Tibial artery (tissue), 4 donors: ENCODE measurements around the gene SLX9.

Experiments
- DNase-seq, 2 donors: peaks; one replicate each; pipeline ENCODE4 v3.0.0-alpha.2; 2019
- H3K27ac ChIP-seq, 2 donors: fragments of 200-600 bp; sonication (generic) in 1 of 2; 1 replicate in 1 of 2; 2 replicates in 1 of 2; pipeline ENCODE4 v1.5.1; 2018 to 2019; ENCODE audit warnings: mild to moderate bottlenecking in 1 of 2
- H3K27me3 ChIP-seq, 2 donors: fragments of 200-600 bp; sonication (generic) in 1 of 2; one replicate each; pipeline versions ENCODE4 v1.5.1 to v1.6.0; 2016 to 2019
- H3K36me3 ChIP-seq, 3 donors: fragments of 200-600 bp; sonication (generic) in 2 of 3; one replicate each; pipeline ENCODE4 v1.5.1; 2016 to 2019; ENCODE audit warnings: mild to moderate bottlenecking in 2 of 3
- H3K4me1 ChIP-seq, 4 donors: fragments of 200-600 bp; sonication (generic) in 2 of 4; 1 replicate in 3 of 4; 2 replicates in 1 of 4; pipeline ENCODE4 v1.5.1; 2016 to 2019
- H3K4me3 ChIP-seq, 2 donors: fragments of 200-600 bp; sonication (generic) in 1 of 2; 1 replicate in 1 of 2; 2 replicates in 1 of 2; pipeline ENCODE4 v1.5.1; 2018 to 2019; ENCODE audit warnings: mild to moderate bottlenecking in 2 of 2
- H3K9me3 ChIP-seq, 3 donors: fragments of 200-600 bp; sonication (generic) in 1 of 3; one replicate each; pipeline ENCODE4 v1.5.1; 2016 to 2019
- CTCF ChIP-seq, 2 experiments: fragments of 200-600 bp in 1 of 2; fragments of 450-650 bp in 1 of 2; IDR thresholded peaks; one replicate each; pipeline ENCODE4 v1.5.1; 2017 to 2019; ENCODE audit warnings: antibody characterized with exemption in 2 of 2, mild to moderate bottlenecking in 1 of 2, moderate library complexity in 1 of 2
- intact Hi-C: fragments of 100-400 bp; cut with DNase I; formaldehyde crosslinking; loops from one replicate; pipeline ENCODE4 v1.15.0; 2023; ENCODE audit warnings: low total_unique reads

Gene SLX9

DNA sequence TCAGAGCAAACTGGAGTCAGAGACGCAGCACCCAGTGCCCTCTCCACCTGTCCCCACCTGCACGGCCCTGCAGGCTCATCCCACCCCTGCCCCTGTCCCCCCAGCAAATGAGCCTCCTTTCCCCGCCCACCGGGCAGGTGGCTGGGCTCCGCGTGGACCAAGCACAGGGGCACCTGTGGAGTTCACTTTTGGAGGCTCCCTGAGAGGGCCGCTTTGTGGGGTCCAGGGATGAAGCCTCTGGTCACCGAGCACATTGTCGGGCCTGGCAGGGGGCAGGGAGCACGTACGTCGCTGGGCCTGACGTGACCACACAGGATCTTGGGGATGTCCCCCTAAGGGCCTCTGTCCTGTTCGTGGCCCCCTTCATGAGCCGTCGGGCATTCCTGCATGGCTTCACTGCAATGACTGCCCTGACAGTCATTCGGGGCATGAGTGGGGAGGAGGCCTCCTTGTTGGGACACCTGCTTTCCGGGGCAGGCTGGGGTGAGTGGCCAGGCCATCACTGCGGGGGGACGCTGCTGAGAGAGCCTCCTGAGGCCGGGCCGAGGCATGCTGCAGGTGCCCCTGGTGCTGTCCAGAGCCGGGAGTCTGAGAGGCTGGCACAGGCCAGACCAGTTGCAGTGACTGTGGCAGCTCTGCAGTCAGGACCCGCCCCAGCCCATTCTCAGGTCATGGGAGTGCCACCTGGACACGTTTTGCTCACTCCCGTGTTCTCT lies 19.7 kb downstream of the SLX9 start:
- DNase-seq: peak in 1 of 2 donors; percentile 68
- Histone ChIP-seq H3K27me3 (no peaks in the 10 kb centered on the region), H3K36me3 (peaks cover 0 to 10% (median 0%) of the 10 kb centered on the region in 3 donors), H3K27ac (peak overlapping the region; percentile 93 to 96), H3K4me1 (peaks cover 8 to 100% (median 81%) of the 10 kb centered on the region in 4 donors), H3K4me3 (peak overlapping the region in 1 of 2 donors; percentile 26), H3K9me3 (no peaks in the 10 kb centered on the region)
- no peak for TF ChIP-seq CTCF (IDR thresholded peaks at IDR 0.05)
- intact Hi-C loops: no loop called here

DNA sequence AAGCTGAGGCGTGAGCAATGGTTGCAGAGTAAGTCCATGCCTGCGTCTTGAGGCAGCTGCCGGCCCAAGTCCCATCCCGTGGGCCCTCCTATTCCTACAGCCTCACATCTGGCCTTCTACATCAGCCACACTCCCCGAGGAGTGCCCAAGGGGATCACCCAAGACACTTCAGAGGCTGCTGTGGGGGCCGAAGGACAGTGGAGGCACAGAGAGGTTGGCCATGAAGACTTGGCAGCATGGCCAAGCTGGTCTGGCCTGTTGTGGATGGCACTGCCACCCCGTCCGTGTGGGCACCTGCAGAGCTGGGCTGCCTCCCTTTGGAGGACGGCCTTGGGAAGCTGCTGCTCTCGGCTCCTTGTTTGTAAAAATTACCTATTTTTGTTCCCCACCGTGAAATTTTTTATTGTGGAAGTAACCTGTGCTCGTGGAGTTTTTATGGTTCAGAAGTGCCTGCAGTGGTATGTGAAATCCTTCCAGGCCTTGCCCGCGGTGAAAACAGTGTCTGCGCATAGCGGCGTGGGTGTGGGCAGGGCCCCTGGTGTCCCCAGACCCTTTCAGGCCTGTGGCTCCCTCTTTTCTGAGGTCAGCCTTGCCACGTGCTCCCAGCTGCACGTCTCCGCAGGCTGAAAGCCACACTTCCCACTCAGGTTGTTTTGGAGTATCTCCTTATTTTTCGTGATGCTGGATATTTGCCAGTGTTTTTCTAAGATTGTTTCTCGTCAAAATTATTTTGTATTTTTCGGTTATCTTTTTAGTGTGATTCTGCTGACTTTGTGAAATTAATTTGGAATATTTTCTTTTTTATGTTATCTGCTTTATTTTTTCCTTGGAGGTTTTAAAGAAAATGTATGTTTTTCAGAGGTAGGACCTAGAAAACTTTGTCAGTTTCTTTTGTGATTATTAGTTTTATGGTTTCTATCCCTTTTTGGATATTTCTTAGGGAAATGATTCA lies 20.6 kb downstream of the SLX9 start:
- H3K27me3 ChIP-seq: no peaks in the 10 kb centered on the region
- no peak overlapping the region for H3K4me3 ChIP-seq
- DNase-seq: peak in 1 of 2 donors; percentile 64
- no peaks in the 10 kb centered on the region for H3K9me3 ChIP-seq
- H3K4me1 ChIP-seq: peaks cover 8 to 100% (median 79%) of the 10 kb centered on the region in 4 donors
- peak overlapping the region; percentile 93 to 96 for H3K27ac ChIP-seq
- H3K36me3 ChIP-seq: peaks cover 0 to 10% (median 0%) of the 10 kb centered on the region in 3 donors
- TF ChIP-seq CTCF (IDR thresholded peaks at IDR 0.05): no peak
- intact Hi-C loops: no loop called here

- intact Hi-C loops: no loop called here
- peaks cover 12 to 100% (median 82%) of the 10 kb centered on the region in 4 donors for H3K4me1 ChIP-seq
Measured at GRCh38 chr21:44962403-44962966, 22.7 kb downstream of the SLX9 start.

DNA sequence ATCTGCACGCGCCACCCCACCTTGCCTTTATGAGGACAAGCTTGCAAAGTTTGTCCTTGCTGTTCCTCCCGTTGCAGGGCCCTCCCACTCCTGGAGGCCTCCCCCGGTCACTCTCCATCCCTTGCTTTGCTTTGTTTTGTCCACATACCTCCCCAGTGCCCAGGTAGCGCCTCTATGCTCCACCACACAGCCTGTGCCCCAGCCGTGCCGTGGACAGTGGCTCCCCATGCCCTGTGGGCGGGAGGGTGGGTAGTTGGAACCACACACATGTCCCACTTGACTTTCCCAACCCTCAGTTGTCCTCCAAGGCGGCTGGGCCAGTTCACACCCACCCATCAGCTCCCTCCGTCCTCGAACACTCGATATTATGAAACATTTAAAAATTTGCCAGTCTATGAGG lies 24.6 kb downstream of the SLX9 start:
- TF ChIP-seq CTCF (IDR thresholded peaks at IDR 0.05): no peak
- intact Hi-C loops: no loop called here
- peaks cover 11 to 100% (median 79%) of the 10 kb centered on the region in 4 donors for H3K4me1 ChIP-seq

More at GRCh38 chr21:44962403-44962966, 22.7 kb downstream of the SLX9 start:
- Histone ChIP-seq H3K4me3 (no peak overlapping the region), H3K9me3 (no peaks in the 10 kb centered on the region), H3K27me3 (no peaks in the 10 kb centered on the region), H3K27ac (peak overlapping the region; percentile 93 to 96), H3K36me3 (no peaks in the 10 kb centered on the region)
- no peak for TF ChIP-seq CTCF (IDR thresholded peaks at IDR 0.05)
- no peak for DNase-seq

DNA sequence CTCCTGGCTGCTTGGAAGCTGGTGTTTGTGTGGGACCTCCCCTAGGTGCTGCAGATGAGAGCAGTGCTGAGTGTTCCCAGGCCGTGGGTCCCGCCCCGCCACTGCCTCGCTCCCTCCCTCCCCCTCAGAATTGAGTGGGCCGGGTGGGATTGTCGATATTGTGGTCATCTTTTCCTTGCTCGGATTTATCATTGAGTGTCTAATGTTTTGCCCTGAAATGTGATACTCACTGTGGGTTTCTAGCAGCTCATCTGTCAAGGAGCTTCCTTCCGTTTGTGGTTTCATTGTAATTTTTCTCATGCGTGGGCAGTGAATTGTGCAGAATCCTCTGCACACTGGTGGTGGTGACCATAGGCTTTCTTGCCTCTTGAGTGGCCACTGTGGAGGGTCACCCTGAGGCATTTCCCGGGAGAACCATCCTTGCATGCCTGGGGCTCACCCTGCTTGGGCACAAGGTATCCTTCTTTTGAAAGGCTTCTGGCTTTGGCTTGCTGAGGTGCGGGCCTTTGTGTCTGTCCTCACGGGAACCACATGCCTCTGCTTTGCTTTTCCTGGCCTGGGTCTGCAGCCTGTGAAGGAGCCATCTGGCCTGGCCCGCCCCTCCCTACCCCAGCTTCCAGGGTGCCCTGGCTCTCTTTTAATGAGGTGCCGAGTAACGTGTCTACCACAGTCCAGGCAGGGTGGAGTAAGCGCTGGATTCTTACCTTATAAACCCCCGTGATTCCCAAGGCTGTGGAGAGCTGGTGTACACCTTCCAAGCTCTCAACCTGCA lies 25.6 kb downstream of the SLX9 start:
- H3K4me1 ChIP-seq: peaks cover 5 to 100% (median 75%) of the 10 kb centered on the region in 4 donors
- peak overlapping the region; percentile 93 to 96 for H3K27ac ChIP-seq
- no peaks in the 10 kb centered on the region for H3K9me3 ChIP-seq
- no peaks in the 10 kb centered on the region for H3K27me3 ChIP-seq
- TF ChIP-seq CTCF (IDR thresholded peaks at IDR 0.05): no peak
- intact Hi-C loops: no loop called here
- no peak for DNase-seq
- H3K4me3 ChIP-seq: no peak overlapping the region
- H3K36me3 ChIP-seq: peaks cover 0 to 14% (median 0%) of the 10 kb centered on the region in 3 donors

More for the DNA sequence above, 24.6 kb downstream of the SLX9 start:
- DNase-seq: no peak
- Histone ChIP-seq H3K27ac (peak overlapping the region; percentile 93 to 96), H3K4me3 (no peak overlapping the region), H3K27me3 (no peaks in the 10 kb centered on the region), H3K36me3 (peaks cover 0 to 6% (median 0%) of the 10 kb centered on the region in 3 donors), H3K9me3 (no peaks in the 10 kb centered on the region)
